ENCODE measurements around the gene PSMA6. TPM values are rescaled to one million over a fixed set of nuclear protein-coding genes. Genes with fewer than 3 reads are reported as not detected.
"Not testable (repeated sequence)": the region's sequence is repeated elsewhere in the genome, so short reads cannot be mapped to it uniquely, and the experiment has no call there.

Gene PSMA6
- total RNA-seq, 6 experiments from 2014 or later, result 186 to 233 (median 222) TPM

- Mint-ChIP-seq H3K9me3 (no peaks in the 10 kb centered on the region), H3K27ac (peak overlapping the region; percentile 8; the same call in 1 of the 2 replicates), H3K36me3 (ENCODE audit: low read depth) (no peaks in the 10 kb centered on the region), H3K4me3 (no peak overlapping the region), H3K27me3 (ENCODE audit: insufficient read depth) (peaks cover 2% of the 10 kb centered on the region; the same call in 1 of the 2 replicates), H3K4me1 (ENCODE audit: low read depth) (peaks cover 15% of the 10 kb centered on the region)
- no peak for TF ChIP-seq CTCF (IDR thresholded peaks at IDR 0.05)
- DNase-seq, result no peak
These were observed 50.4 kb downstream of the PSMA6 start for GRCh38 chr14:35342489-35343010.

DNA sequence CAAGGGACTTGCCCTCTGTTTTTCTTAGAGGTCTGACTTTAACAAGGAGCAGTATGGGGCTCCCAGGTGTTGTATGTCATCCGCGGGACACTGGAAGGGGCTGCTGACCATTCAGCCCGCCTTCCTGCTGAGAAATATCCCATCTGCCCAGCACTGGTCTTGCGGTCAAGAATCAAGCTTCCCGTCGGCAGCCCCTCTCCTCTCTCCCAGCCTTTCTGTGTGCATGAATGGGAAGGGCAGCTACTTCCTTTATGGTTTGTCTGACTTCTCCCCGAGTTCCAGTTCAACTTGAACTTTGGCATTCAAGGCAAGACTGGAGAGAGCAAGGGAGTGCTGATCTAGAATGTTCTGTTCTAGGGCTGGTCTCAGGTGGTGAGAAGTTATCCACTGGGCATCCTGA lies 51.5 kb downstream of the PSMA6 start:
- peaks cover 2% of the 10 kb centered on the region; the same call in 1 of the 2 replicates for H3K27me3 Mint-ChIP-seq (ENCODE audit: insufficient read depth)
- no peak overlapping the region for H3K27ac Mint-ChIP-seq
- H3K4me1 Mint-ChIP-seq (ENCODE audit: low read depth), result peaks cover 15% of the 10 kb centered on the region
- no peak for TF ChIP-seq CTCF (IDR thresholded peaks at IDR 0.05)
- no peaks in the 10 kb centered on the region for H3K36me3 Mint-ChIP-seq (ENCODE audit: low read depth)
- no peaks in the 10 kb centered on the region for H3K9me3 Mint-ChIP-seq
- H3K4me3 Mint-ChIP-seq, result no peak overlapping the region
- DNase-seq, result no peak

GRCh38 chr14:35344107-35344807 lies 52.1 kb downstream of the PSMA6 start:
- Mint-ChIP-seq H3K4me3 (no peak overlapping the region), H3K36me3 (ENCODE audit: low read depth) (no peaks in the 10 kb centered on the region), H3K27me3 (ENCODE audit: insufficient read depth) (peaks cover 2% of the 10 kb centered on the region; the same call in 1 of the 2 replicates), H3K9me3 (no peaks in the 10 kb centered on the region), H3K27ac (no peak overlapping the region), H3K4me1 (ENCODE audit: low read depth) (peaks cover 15% of the 10 kb centered on the region)
- TF ChIP-seq CTCF (IDR thresholded peaks at IDR 0.05), result no peak
- DNase-seq, result no peak

DNA sequence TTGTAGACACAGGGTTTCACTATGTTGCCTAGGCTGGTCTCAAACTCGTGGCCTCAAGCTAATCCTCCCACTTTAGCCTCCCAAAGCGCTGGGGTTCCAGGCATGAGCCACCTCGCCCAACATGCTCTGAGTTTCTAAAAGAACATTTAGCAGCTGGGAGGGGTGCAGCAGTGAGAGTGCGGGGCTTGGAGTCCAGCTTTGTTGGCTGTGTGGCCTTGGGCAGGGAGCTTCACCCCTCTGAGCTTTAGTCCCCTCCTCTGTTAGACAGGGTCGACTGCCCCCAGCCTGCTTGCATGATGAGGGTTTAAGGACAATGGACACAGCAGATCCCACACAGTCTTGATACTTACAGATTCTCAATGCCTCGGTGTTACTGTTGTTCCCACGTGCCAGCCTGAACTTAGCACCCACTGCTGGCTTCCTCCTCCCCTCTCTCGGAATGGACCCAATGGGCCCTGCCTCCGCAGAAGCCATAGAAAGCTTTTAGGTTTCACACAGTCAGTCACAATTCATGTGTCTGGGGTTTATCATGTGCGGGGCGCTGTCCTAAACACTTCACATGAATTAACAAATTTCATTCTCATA lies 54.6 kb downstream of the PSMA6 start:
- H3K27ac Mint-ChIP-seq, result no peak overlapping the region
- peaks cover 3% of the 10 kb centered on the region for H3K27me3 Mint-ChIP-seq (ENCODE audit: insufficient read depth)
- no peak overlapping the region for H3K4me3 Mint-ChIP-seq
- H3K36me3 Mint-ChIP-seq (ENCODE audit: low read depth), result no peaks in the 10 kb centered on the region
- no peak for TF ChIP-seq CTCF (IDR thresholded peaks at IDR 0.05)
- no peaks in the 10 kb centered on the region for H3K9me3 Mint-ChIP-seq
- H3K4me1 Mint-ChIP-seq (ENCODE audit: low read depth), result peaks cover 9% of the 10 kb centered on the region
- DNase-seq, result no peak

DNA sequence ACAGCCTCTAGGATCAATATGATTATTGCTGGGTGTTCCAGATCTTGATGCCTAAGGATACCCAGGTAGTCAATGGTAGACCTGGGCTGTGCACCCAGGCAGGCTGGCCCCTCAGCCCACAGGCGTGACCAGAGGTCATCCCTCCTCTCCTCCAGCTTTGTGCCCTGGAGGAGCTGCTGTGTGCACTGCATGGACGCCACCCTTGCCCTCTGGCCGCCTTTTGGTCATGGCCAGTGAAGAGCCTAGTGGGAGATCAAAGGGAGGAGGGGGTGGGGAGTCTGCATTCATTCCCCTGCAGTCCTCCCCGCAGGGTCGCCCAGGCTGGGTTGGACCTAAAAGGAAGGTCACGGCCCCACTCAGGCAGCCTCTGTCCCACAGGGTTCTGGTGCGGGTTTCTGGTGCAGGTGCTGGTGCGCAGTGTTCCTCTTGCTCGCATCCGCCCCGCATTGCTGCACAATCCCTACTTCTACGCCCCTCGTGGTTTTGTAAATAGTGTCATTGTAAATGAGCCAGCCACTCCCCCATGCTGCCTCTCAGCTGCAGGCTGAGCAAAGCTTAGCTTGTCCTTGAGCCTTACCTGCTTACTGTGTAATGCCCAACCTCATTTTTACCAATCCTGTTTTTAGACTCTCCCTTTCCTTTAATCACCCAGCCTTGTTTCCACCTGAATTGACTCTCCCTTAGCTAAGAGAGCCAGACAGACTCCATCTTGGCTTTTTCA lies 55.3 kb downstream of the PSMA6 start:
- Mint-ChIP-seq H3K9me3 (no peaks in the 10 kb centered on the region), H3K36me3 (ENCODE audit: low read depth) (no peaks in the 10 kb centered on the region), H3K4me1 (ENCODE audit: low read depth) (peaks cover 4% of the 10 kb centered on the region), H3K4me3 (no peak overlapping the region), H3K27me3 (ENCODE audit: insufficient read depth) (peaks cover 7% of the 10 kb centered on the region), H3K27ac (no peak overlapping the region)
- no peak for DNase-seq
- TF ChIP-seq CTCF (IDR thresholded peaks at IDR 0.05), result no peak

GRCh38 chr14:35348044-35348380 lies 55.8 kb downstream of the PSMA6 start:
- not testable (repeated sequence) for DNase-seq; H3K9me3 Mint-ChIP-seq; H3K36me3 Mint-ChIP-seq (ENCODE audit: low read depth); H3K27ac Mint-ChIP-seq; H3K27me3 Mint-ChIP-seq (ENCODE audit: insufficient read depth); H3K4me1 Mint-ChIP-seq (ENCODE audit: low read depth); H3K4me3 Mint-ChIP-seq

Data from HFFc6 (cell line).